ENCODE data around the gene MPV17L2. TPM values are rescaled to one million over a fixed set of nuclear protein-coding genes. Genes with fewer than 3 reads are reported as not detected.

The MPV17L2 gene
- polyA plus RNA-seq, 2 of the 4 experiments (the other 2 are of a cell fraction): 8.3 to 13.9 TPM

DNA sequence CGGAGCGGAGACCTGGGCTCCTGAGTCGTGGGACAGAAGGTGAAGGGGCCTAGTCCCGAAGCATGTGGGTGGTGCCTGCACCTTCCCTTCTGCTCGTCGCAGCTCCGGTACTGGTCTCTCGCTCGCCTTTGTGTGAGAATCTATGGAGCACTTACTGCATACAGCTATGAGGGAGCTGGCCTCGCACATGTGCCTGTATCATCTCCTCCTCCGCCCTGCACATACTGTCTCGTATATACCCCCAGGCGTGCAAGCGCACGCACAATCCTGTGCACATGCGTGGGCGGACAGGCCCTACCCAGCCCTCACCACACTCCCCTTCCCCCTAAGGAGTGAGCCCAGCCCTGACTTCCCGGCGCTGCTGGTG lies 31.4 kb upstream of the MPV17L2 start:
- DNase-seq (ENCODE audit: low read depth in 1 of 2, low spot score in 1 of 2): no peak
- peak overlapping the region in 1 of 2 experiments; percentile 96; a peak in 2 of 6 replicates for H3K27ac ChIP-seq
- CTCF ChIA-PET: interaction anchor here (0.6 to 2.4 kb wide), 10 partner anchors 10 to 221 kb away, joined by 3 to 20 read pairs (median 4); no protein-coding TSS in a partner anchor
- H3K4me2 ChIP-seq: peak overlapping the region; percentile 96
- peak; percentile 16 to 41; a peak in 4 of 6 replicates for ATAC-seq
- WGBS (ENCODE audit: missing lambda C conversion rate): 70% methylated on average over 18 of the region's 19 CpGs
- no peak for FAIRE-seq
- peaks cover 20% of the 10 kb centered on the region for H3K4me1 ChIP-seq
- peak overlapping the region; percentile 42; the same call in 2 of the 3 replicates for H3K4me3 ChIP-seq
- TF ChIP-seq, protein P1, sequence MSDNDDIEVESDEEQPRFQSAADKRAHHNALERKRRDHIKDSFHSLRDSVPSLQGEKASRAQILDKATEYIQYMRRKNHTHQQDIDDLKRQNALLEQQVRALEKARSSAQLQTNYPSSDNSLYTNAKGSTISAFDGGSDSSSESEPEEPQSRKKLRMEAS (IDR thresholded peaks at IDR 0.05): no peak
- TF ChIP-seq FOSB (CRISPR knock-in tag; IDR thresholded peaks at IDR 0.05): no peak
- TF ChIP-seq RAD21 (conservative IDR thresholded peaks at IDR 0.05 in 1 of 2, IDR thresholded peaks at IDR 0.05 in 1 of 2): no peak
- no peak for TF ChIP-seq EHMT2 (IDR thresholded peaks at IDR 0.05; ENCODE audit: low read depth)
- no peak for TF ChIP-seq TFCP2L1 (CRISPR knock-in tag; IDR thresholded peaks at IDR 0.05)
- TF ChIP-seq EHF (CRISPR knock-in tag; IDR thresholded peaks at IDR 0.05): no peak
- no peak for TF ChIP-seq POLR2A (IDR thresholded peaks at IDR 0.05; ENCODE audit: low read length)
- no peak for TF ChIP-seq PBX3 (IDR thresholded peaks at IDR 0.05)
- no peak for TF ChIP-seq MYC (IDR thresholded peaks at IDR 0.05; ENCODE audit: borderline replicate concordance, low read length)
- TF ChIP-seq HOXB5 (CRISPR knock-in tag; IDR thresholded peaks at IDR 0.05): no peak
- TF ChIP-seq ZNF302 (CRISPR knock-in tag; IDR thresholded peaks at IDR 0.05): no peak
- TF ChIP-seq, protein P2, sequence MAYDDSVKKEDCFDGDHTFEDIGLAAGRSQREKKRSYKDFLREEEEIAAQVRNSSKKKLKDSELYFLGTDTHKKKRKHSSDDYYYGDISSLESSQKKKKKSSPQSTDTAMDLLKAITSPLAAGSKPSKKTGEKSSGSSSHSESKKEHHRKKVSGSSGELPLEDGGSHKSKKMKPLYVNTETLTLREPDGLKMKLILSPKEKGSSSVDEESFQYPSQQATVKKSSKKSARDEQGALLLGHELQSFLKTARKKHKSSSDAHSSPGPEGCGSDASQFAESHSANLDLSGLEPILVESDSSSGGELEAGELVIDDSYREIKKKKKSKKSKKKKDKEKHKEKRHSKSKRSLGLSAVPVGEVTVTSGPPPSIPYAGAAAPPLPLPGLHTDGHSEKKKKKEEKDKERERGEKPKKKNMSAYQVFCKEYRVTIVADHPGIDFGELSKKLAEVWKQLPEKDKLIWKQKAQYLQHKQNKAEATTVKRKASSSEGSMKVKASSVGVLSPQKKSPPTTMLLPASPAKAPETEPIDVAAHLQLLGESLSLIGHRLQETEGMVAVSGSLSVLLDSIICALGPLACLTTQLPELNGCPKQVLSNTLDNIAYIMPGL (CRISPR knock-in tag; IDR thresholded peaks at IDR 0.05; ENCODE audit: borderline replicate concordance): no peak
- no peak for TF ChIP-seq KDM1A (IDR thresholded peaks at IDR 0.05; ENCODE audit: low read depth)
- TF ChIP-seq NPAS2 (CRISPR knock-in tag; IDR thresholded peaks at IDR 0.05; ENCODE audit: borderline replicate concordance): no peak
- no peak for TF ChIP-seq MAFK (IDR thresholded peaks at IDR 0.05; ENCODE audit: partially characterized antibody)
- no peak for TF ChIP-seq POLR2AphosphoS2 (conservative IDR thresholded peaks at IDR 0.05; ENCODE audit: low read length)
- TF ChIP-seq HOXB13 (CRISPR knock-in tag; IDR thresholded peaks at IDR 0.05; ENCODE audit: low read depth): no peak
- no peak for TF ChIP-seq SMC3 (IDR thresholded peaks at IDR 0.05)
- POLR2A ChIA-PET: interaction anchor here (0.8 kb wide), 1 partner anchor 9 kb away, joined by 3 read pairs; no protein-coding TSS in a partner anchor
- H3K9me3 ChIP-seq: no peaks in the 10 kb centered on the region

GRCh38 chr19:18164072-18164471 lies 28.9 kb upstream of the MPV17L2 start:
- FAIRE-seq: no peak
- no peaks in the 10 kb centered on the region for H3K9me3 ChIP-seq
- peaks cover 6% of the 10 kb centered on the region; the same call in 2 of the 3 replicates for H3K4me1 ChIP-seq
- no peak for DNase-seq (ENCODE audit: low read depth in 1 of 2, low spot score in 1 of 2)
- H3K27ac ChIP-seq: no peak overlapping the region
- POLR2A ChIA-PET: interaction anchor here (0.6 kb wide), 1 partner anchor 13 kb away, joined by 3 read pairs; no protein-coding TSS in a partner anchor
- TF ChIP-seq ZFP36 (IDR thresholded peaks at IDR 0.05; ENCODE audit: borderline replicate concordance, partially characterized antibody): no peak
- no peak for TF ChIP-seq RCOR1 (IDR thresholded peaks at IDR 0.05; ENCODE audit: low read depth, low read length)
- TF ChIP-seq GATA3 (IDR thresholded peaks at IDR 0.05; ENCODE audit: borderline replicate concordance): no peak
- no peak overlapping the region for H3K4me2 ChIP-seq
- no peak overlapping the region for H3K4me3 ChIP-seq
- no peak for ATAC-seq
- WGBS (ENCODE audit: missing lambda C conversion rate): 98% methylated on average over 7 of the region's 7 CpGs
- CTCF ChIA-PET: interaction anchor here (1.0 to 2.2 kb wide), 3 partner anchors 27 to 87 kb away, joined by 3 to 7 read pairs (median 5); no protein-coding TSS in a partner anchor

Data from A549 (cell line).